Measurements from ENCODE around the gene CRABP2. TPM values are rescaled to one million over a fixed set of nuclear protein-coding genes. Genes with fewer than 3 reads are reported as not detected.

The CRABP2 gene
- total and polyA plus RNA-seq, 2 donors (not counting 3 experiments of a cell fraction or from before 2014, with no cell fraction given): 0.32 to 1.0 TPM

- H2AFZ ChIP-seq (ENCODE audit: low read depth, low read length): no peak overlapping the region
- BruUV-seq (replicated peaks): no TSS peak
Measured at GRCh38 chr1:156662005-156662799, 43.2 kb downstream of the CRABP2 start.

More at GRCh38 chr1:156662005-156662799, 43.2 kb downstream of the CRABP2 start:
- DNase-seq (ENCODE audit: low read depth, low spot score) (no peak), FAIRE-seq (peak; percentile 90)
- Histone ChIP-seq H3K4me3 (replicated peaks in 1 of 3; ENCODE audit: insufficient read depth in 1 of 3, low read depth in 1 of 3, low read length in 3 of 3) (no peak overlapping the region), H4K20me1 (replicated peaks; ENCODE audit: control insufficient read depth, extremely low read depth, insufficient read depth, low read length) (no peaks in the 10 kb centered on the region), H3K9me1 (replicated peaks; ENCODE audit: control insufficient read depth, extremely low read depth, insufficient read depth, low read length) (no peaks in the 10 kb centered on the region), H3K27me3 (ENCODE audit: control insufficient read depth in 2 of 2, insufficient read depth in 2 of 2, low read length in 2 of 2) (peaks cover 0 to under 1% of the 10 kb centered on the region in 2 experiments), H3K79me2 (ENCODE audit: control insufficient read depth, insufficient read depth, low read length) (no peaks in the 10 kb centered on the region), H3K27ac (ENCODE audit: insufficient read depth, low read depth, low read length) (peak overlapping the region; percentile 85), H3K36me3 (ENCODE audit: control insufficient read depth in 2 of 2, extremely low read depth in 1 of 2, insufficient read depth in 2 of 2, low read length in 2 of 2) (no peaks in the 10 kb centered on the region), H3K4me1 (ENCODE audit: control insufficient read depth, extremely low read depth, insufficient read depth, low read length) (peaks cover 65% of the 10 kb centered on the region), H3K4me2 (ENCODE audit: insufficient read depth, low read length) (peak overlapping the region; percentile 29), H3K9me3 (replicated peaks; ENCODE audit: control insufficient read depth, insufficient read depth, low read length) (no peaks in the 10 kb centered on the region), H3K9ac (replicated peaks; ENCODE audit: extremely low read depth, insufficient read depth, low read length) (peak overlapping the region; percentile 35)
- intact Hi-C loops (cut with micrococcal nuclease): no loop called here
- no peak for TF ChIP-seq MYC (IDR thresholded peaks at IDR 0.05; ENCODE audit: low read depth, low read length)
- no peak for TF ChIP-seq POLR2AphosphoS5 (IDR thresholded peaks at IDR 0.05; ENCODE audit: insufficient read depth, low read depth, low read length)
- no peak for TF ChIP-seq EZH2 (IDR thresholded peaks at IDR 0.05; ENCODE audit: borderline replicate concordance, low read depth, low read length, severe bottlenecking)
- no peak for TF ChIP-seq POLR2A (IDR thresholded peaks at IDR 0.05; ENCODE audit: low read depth, low read length)
- TF ChIP-seq CTCF (IDR thresholded peaks at IDR 0.05; ENCODE audit: extremely low read depth in 1 of 2, insufficient read depth in 1 of 2, low read depth in 1 of 2, low read length in 2 of 2): no peak
- TF ChIP-seq JUN (IDR thresholded peaks at IDR 0.05; ENCODE audit: borderline replicate concordance, insufficient read depth, insufficient read length, low read depth): no peak
- no peak for TF ChIP-seq GATA2 (IDR thresholded peaks at IDR 0.05; ENCODE audit: insufficient read depth, insufficient read length, low read depth, low read length)
- no peak for TF ChIP-seq MAX (IDR thresholded peaks at IDR 0.05; ENCODE audit: insufficient read depth, insufficient read length)
- TF ChIP-seq FOS (IDR thresholded peaks at IDR 0.05; ENCODE audit: borderline replicate concordance, insufficient read depth, low read length): no peak
- ChIA-PET POLR2A (interaction anchor here (0.9 to 4.5 kb wide), 2 partner anchors 14 to 38 kb away, joined by 3 to 32 read pairs; partner anchors contain the start of gene NES), CTCF (interaction anchor here (1.0 to 8.7 kb wide), 7 partner anchors 11 to 66 kb away, joined by 3 to 237 read pairs (median 31); partner anchors contain the start of genes CRABP2, HAPLN2, ISG20L2 and METTL25B)
- dilution Hi-C loops (cut with MboI; ENCODE audit: extremely low pct_ligation_motif_present, low sequenced_read_pairs): no loop called here

Measured in endothelial cell of umbilical vein (primary cell).